GM18858 (cell line): ENCODE results near the gene AIF1.

Experiments used
- ATAC-seq: cut with Tn5 transposase; IDR thresholded peaks from one replicate; pipeline ENCODE4 v1.9.1; 2021; ENCODE audit not compliant: unreplicated experiment

The AIF1 gene

DNA sequence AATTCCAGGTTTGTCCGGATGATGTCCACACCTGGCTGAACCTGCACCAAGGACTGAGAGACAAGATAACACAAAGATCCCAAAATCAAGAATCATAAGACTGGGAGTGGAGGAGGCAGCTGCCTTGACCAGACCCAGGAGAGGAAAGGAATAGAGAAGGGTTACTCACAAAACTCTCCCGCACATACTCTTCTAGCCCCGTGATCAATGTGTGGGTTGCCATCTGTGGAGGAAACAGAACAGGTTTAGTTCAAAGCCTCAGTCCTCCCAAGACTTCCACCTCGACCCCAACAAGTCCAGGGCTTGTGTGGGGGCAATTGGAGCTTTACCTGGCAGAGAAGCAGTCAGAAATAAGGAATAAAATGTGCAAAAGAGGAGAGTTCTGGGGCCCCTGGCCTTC, 26.3 kb downstream of the AIF1 start:
- ATAC-seq = no peak

DNA sequence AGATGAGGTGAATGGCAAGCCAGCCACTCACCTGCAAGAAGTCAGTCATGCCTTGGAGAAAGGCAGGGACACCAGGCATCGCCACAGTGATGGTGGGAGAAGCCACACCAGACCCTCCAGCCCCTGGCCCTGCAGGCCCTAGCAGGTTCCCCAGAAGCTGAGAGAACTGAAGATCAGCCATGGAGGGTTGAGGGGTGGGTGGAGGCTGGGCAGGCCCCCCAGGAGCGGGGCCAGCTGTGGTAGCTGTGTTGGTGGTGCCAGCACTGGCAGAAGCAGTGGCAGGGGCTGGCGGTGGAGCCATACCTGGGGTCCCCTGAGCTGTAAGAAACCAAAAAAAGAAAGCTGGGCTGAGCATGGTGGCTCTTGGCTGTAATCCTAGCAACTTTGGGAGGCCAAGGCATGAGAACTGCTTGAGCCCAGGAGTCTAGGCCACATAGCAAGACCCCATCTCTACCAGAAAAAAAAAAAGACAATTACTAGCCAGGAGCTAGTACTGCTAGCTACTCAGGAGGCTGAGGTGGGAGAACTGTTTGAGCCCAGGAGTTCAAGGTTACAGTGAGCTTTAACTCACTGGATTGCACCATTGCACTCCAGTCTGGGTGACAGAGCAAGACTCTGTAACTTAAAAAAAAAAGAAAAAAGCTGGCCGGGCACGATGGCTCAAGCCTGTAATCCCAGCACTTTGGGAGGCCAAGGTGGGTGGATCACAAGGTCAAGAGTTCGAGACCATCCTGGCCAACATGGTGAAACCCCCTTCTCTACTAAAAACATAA, 27.9 kb downstream of the AIF1 start:
- no peak for ATAC-seq

DNA sequence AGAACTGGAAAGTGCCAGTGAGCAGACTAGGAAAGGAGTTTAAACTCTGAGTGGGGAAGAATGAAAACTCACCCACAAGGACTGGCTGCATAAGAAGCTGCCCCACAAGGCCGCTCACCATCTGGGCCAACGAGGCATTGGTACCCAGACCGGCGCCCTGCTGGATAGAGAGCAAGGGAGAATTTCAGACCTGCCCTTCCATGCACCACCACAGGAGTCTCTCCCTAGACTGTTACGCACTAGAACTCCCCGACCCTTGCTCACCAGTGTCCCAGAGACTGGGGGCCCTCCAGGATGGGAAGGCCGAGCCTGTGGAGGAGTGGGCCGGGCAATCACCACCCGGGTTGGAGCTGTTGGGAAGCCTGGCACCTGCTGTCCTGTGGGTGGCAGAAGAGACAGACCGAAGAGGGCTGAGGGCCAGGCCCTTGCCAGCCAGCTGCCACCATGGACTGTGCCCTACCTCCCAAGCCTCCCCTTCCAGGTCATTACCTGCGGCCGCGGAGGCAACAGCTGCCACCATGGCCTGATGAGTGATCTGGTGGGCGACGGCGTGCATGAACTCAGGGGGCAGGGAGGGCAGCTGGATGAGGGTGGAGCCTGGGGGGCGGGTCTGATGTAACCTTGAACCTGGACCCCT, 28.9 kb downstream of the AIF1 start:
- no peak for ATAC-seq

DNA sequence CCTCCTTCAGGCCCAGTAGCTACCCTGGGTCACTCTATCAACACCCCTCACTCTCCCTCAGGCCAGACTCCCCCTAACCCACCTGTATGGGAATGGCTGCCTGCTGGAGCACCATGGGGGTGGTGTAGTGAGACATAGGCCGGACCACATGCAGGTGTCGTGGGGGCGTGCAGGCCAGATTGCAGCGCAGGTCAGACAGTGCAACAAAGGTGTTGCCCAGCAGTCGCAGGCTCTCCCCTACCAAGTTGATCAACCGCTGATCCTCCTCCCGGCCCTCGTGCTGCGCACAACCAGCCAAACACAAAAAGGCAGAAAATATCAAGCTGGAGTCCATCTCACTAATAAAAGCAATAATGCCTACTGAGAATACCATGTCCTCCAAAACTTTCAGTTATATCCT, 30.3 kb downstream of the AIF1 start:
- no peak for ATAC-seq

DNA sequence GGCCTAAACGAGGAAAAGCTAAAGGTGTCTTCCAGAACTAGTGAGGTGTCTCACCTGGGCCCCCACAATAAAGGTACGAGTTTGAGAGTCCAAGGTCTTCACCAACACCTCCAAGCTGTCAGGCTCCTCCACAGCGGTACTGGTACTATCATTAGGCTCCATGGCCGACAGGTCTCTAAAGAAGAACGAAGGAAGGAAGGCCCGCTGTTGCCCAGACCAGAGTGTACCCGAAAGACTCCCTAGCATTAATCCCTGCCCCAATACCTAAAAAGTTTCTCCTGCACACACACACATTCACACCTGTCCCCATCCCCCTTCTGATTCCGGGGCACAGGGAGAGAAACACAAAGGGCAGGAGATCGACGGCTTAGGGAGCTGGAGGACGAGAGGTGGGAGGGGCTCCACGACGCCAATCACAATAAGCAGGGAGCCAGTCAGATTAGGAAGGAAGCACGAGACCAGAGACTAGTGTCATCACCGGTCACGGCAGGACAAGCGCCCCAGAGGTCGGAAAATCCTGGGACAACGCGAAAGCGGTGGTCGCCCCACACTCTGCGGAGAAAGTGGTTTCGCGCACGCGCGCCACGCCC, 36.7 kb downstream of the AIF1 start:
- ATAC-seq = peak; percentile 22

DNA sequence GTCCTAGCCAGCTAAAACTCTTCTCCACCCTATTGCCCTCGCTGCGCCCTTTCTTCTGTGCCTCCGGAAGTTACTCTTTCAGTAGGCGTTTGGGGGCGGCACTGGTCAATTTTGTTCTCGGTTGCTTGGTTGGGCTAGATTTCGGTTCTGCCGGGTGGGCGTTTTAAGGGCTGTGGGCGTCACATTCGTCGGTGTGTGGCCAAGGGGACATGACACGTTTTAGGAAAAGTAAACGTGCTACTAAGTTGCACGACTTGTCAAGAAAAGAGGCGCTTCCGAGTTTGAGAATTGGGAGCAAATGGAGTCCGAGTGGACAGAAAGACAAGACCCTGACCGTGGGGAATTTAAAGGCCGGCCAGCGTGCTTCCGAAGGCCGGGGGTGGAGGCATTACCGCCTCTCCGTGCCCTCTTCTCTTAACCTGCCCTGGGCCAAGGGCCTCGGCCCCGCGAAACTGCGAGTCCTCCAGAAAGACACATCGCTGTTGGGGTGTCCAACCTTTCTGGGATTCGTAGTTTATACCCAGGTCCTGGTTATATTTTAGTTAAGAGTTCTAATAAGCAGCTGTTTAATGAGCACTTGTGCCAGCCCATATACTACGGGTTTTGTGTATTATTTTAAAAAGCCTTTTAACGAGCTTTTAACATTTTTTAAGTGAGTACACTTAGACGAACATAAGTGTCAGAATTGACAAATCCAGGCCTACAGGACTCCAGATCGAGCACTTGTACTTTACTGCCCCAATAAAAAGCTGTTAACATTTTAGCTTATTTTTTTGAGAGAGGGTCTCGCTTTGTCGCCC, 38.1 kb downstream of the AIF1 start:
- peak; percentile 36 for ATAC-seq

DNA sequence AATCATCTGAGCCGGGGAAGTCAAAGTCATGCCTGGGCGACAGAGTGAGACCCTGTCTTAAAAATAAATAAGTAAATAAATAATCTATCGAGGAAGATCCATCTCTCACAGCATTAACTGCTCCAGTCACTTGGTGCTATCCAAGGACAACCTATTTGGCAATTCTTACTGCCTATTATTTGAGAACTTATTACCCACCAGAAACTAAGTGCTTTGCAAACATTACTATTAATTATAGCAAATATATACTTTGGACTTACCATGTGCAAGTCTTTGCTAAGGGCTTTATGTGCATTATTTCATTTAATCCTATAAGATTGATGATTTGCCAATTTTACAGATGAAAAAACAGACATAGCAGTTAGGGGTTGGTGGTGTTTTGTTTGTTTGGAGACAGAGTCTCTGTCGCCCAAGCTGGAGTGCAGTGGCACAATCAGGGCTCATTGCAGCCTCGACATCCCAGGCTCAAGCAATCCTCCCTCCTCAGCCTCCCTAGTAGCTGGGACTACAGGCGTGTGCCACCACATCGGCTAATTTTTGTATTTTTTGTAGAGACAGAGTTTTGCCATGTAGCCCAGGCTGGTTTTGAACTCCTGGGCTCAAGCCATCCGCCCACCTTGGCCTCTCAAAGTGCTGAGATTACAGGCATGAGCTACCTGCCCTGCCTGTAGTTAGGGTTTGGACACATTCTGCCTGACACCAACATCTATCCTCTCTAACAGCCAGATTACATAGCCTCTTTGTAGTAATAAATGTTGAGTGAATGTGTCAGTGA, 39.7 kb downstream of the AIF1 start:
- no peak for ATAC-seq

DNA sequence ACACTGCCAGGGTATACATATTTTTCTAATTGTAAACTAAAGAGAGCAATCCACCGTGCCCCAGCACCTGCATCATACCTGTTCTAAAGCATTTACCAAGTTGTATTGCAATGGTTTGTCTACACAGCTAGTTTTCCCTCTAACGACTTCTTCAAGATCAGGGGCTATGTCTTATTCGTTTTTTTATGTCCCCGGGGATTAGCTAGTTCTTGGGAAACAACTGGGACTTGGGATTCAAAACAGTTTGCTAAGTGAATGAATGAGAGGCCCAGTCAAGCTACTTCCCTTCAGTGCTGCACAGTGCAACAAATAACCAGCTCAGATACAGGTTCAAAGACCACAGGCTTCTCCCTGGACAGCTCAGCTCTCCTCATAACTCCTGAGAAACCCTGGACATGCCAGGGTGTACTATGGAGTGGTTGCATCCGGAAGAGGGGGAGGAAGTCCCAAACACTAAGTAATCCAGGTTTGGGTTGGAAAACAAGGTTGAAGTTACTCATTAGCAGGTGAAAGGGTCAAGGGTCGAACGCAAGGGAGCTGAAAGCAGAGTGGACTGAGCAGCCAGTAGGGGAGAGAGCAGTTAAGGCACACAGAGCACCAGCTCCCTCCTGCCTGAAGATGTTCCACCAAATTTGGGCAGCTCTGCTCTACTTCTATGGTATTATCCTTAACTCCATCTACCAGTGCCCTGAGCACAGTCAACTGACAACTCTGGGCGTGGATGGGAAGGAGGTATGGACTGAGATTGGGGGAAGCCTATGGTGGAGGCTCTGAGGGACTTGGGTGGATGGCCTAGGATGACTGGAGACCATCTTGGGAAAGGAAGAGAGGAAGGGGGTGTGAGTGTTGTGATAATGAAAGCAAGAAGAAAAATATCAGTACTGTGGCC, 40.6 kb downstream of the AIF1 start, which contains the start of gene APOM:
APOM (plus strand) TSS at position 546 of the 889 bp plus-strand sequence; CDS start at position 619, 73 bp downstream.
- ATAC-seq = no peak

DNA sequence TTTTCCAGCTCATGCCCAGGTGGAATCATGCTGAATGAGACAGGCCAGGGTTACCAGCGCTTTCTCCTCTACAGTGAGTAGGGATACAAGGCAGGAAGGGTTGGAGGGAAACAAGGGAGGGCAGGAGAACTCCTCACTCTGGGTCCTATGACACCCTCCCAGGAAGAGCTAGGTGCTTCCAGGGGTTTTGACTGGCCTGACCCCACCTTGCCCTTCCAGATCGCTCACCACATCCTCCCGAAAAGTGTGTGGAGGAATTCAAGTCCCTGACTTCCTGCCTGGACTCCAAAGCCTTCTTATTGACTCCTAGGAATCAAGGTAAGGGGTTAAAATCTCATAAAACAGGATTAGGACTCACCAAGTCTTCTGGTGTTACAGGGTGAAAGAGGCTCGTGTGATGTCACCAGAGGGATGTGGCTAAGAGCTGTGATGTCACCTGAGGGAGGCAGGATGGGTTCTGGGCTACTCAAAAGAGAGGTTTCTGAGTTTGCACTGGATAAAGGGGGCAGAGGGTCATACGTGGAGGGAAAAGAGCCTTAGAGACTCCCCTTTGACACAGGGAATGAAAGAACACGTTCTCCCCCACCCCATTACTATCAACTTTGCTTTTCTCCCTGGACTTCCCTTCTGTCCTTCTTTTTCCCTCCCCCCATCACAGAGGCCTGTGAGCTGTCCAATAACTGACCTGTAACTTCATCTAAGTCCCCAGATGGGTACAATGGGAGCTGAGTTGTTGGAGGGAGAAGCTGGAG, 42.5 kb downstream of the AIF1 start:
- ATAC-seq = no peak

DNA sequence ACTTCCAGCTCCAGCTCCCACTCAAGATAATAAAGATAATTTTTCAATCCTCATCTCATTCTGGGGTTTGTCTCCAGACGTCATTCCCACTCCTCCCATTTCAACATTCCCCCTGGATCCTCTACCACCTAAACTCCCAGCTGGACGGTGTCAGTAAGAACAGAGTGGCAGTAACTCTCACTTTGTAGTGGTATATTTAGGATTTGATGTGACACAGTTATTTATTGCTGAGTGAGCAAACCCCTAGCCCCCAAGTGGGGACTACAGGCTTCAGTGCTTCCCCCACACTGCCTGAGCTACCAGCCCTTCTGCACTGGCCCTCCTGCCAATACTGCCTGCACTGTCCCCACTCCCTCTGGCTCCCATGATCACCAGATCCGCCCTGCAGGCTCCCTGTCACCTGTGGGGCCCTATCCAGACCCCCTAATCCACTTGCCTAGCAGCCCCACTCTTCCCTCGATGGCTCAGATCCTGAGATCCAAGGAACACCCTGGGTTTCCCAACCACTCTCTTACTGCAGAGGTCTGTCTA, 43.2 kb downstream of the AIF1 start:
- ATAC-seq = no peak

DNA sequence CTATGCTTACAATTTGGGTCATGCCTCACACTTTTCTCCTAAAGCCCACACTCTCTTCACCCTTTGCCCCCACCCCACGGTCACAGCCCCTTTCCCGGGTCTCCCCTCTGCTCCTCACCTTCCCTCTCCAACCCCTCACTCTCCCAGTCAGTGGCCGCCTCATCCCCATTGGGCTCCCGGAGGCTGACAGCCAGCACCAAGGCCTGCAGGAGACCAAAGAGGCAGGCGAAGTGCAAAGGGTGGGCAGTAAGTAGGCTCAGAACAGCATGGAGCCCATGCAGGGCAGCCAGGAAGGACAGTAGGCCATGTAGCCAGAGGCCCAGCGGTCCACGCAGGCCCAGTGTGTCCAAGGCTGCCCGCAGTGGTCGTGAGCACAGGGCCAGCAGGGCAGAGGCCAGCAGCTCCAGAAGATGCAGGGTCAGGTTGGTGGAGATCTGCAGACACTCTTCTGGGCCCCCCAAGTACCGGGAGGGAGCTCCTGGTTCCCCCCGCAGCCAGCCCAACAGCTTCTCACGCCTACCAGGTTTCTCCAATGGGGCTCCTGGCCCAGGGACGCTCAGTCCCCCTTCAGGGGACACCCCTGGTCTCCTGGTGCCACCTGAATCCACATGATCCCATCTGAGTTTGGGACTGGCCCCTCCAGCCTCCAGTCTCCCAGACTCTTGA, 44.1 kb downstream of the AIF1 start:
- ATAC-seq = no peak

DNA sequence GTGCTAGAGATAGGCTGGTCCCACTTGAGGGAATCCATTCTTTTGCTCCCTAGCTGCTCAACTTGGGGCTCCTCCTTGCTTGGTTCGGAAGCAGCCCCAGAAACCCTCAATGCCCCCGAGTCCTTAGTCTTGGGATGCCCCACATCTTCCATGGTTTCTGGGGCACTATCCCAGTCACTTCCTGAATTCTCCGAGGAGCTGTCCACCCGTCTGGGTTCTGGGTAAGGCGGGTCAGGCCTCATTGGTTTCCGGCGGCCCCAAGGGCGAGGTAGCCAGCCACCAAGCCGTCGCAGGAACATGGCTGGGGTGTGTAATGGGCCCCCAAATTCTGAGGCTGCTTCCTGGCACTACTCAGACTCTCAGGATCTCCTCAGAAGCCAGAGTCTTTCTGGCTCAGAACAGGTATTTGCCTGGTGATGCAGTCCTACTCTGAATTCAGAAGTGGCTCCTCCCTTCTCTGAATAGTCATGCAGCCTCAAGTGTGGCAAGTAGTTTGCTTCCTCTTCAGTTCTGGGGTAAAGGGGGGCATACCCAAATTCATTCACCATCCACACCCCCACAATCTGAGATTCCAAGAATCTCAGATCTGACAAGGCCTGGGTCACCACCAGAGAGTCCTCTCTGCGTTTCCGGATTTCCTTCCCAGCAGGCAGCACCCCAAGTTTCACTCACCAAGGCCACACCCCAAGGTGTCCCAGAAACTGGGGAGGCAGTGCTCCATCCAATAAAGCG, 44.8 kb downstream of the AIF1 start:
- no peak for ATAC-seq

DNA sequence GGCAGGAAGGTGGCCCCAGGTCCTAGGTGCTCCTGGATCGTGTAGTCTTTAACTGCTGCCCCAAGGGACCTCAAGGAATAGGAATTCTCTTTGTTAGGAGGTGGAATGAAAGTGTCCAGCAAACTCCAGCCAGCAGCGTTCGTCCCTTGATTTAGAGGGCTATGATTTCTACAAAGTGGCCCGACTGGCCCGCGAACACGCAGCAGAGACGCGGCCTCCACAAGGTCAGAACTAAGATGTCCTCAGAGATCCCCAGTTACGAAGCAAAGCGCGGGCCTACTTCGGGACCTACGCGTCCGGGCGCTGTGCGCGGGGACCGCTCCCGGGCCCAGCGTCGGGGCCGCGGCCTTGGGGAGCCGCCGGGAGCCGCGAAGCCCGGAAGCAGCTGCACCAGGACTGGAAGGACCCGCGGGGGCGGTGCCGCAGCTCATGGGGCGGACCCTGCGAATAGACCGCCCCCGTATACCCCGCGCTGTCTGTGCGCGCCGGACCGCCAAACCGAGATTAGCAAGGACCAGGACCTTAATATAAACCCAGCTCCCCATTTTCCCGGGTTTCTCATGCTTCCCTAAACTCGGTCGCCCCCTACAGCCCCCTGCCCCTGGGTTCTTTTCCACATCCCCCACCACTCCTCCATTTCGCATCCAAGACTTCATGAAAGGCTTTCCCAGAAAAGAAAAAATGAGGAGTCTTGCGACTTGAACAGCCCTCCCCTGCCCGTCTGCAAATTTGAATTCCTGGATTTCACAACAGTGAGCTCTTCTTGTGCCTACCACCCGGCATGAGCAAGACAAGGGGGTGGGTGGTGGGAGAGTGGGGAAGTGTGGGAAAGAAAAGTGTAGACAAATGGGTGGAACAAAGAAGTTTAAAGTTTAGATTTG, 45.6 kb downstream of the AIF1 start, which contains the start of gene C6orf47:
C6orf47 (minus strand) TSS at position 398 of the 881 bp plus-strand sequence. CDS start 831 bp downstream, outside the sequence.
- ATAC-seq = no peak

DNA sequence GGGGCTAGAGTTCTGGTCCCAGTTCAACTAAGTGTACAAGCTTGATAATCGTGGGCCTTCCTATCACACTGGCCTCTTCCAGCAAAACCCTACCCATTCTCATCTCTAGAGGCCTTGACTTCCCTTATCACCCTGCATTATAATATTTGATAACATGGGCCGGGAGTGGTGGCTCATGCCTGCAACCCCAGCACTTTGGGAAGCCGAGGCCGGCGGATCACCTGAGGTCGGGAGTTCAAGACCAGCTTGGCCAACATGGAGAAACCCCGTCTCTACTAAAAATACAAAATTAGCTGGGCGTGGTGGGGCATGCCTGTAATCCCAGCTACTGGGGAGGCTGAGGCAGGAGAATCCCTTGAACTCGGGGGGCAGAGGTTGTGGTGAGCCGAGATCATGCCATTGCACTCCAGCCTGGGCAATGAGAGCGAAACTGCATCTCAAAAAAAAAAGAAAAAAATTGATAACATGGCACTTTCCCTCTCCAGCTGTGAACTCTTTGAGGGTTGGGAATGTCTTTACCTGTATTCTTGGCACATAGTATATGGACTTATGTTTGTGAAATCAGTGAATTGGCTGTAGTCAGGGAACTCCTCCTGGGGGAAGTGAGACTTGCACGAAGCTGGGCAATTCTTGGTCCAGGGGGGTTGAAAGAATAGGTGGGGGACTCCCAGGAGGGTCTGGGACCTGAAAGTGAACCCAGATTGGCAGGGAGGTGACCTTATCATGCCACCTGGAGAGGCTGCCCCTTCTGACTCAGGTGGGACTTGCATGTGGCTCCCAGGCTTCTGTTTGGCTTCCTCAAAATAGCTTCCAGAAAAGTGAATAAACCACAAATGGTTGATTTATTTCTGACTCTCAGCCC, 46.5 kb downstream of the AIF1 start:
- no peak for ATAC-seq

DNA sequence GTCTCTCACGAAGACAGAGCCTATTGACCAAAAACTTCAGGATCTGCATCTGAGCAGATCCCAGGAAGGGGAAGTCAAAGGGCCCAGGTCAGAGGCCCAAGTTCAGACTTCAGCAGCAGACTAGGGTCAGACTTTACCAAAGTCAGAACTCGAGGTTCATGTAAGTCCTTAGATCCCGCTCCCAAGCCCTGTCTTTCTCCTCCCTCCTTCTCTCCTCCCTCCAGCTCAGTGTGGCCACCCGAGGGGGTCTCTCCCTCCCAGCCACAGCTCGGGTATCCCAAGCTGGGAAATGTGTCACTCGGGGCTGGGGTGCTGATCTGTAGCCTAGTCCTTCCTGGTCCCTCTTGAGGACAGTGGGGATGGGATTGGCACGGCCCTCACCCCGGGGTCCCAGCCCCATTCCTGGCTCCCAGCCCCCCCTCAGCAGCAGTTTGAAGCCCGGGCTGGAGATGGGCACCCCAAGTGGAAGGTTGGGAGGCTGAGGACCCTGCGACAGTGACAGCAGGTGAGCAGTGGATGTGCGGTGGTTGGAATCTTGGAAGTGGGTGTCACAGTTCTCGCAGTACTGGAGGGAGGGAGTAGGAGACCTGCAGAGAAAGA, 47.2 kb downstream of the AIF1 start:
- no peak for ATAC-seq
